IMR-90 (cell line): Measurements from ENCODE around the gene LSM2. TPM values are rescaled to one million over a fixed set of nuclear protein-coding genes. Genes with fewer than 3 reads are reported as not detected.

Experiments
- BHLHE40 ChIP-seq: fragments of 150-350 bp; IDR thresholded peaks from 2 replicates; pipeline ENCODE4 v1.6.1; 2016; ENCODE audit warnings: mild to moderate bottlenecking, low read depth, low read length
- CEBPB ChIP-seq: IDR thresholded peaks from 2 replicates; pipeline ENCODE4 v1.6.1; 2012; ENCODE audit warnings: low read depth, low read length, improper control_type of control experiment
- FOS ChIP-seq: fragments of 150-350 bp; IDR thresholded peaks from 2 replicates; pipeline ENCODE4 v1.6.1; 2016; ENCODE audit warnings: low read depth, low read length
- MAZ ChIP-seq: IDR thresholded peaks from 2 replicates; pipeline ENCODE4 v1.6.1; 2012; ENCODE audit warnings: low read depth, mild to moderate bottlenecking, low read length, improper control_type of control experiment, moderate library complexity, borderline replicate concordance
- POLR2A ChIP-seq: IDR thresholded peaks from 2 replicates; pipeline ENCODE4 v1.6.1; 2012; ENCODE audit warnings: mild to moderate bottlenecking, low read depth, low read length
- RAD21 ChIP-seq: IDR thresholded peaks from 2 replicates; pipeline ENCODE4 v1.6.1; 2012; ENCODE audit warnings: low read length, improper control_type of control experiment
- SMC3 ChIP-seq: fragments of 150-350 bp; IDR thresholded peaks from 2 replicates; pipeline ENCODE4 v1.6.1; 2016; ENCODE audit warnings: low read depth, mild to moderate bottlenecking, antibody characterized with exemption, low read length, moderate library complexity
- polyA plus RNA-seq, 3 experiments: library from polyadenylated mRNA; depleted of rRNA; stranded (reverse); fragments of >200 nt; gene quantifications; 2 replicates each; pipeline ENCODE4 v1.2.3, GENCODE V29; 2012; ENCODE audit warnings: low replicate concordance in 1 of 3
- total RNA-seq: library from RNA; depleted of rRNA; stranded (reverse); fragments of >200 nt; gene quantifications from 2 replicates; pipeline ENCODE4 v1.2.3, GENCODE V29; 2012

Gene LSM2
- total and polyA plus RNA-seq, 2 of the 4 experiments (the other 2 are of a cell fraction): 56.3 to 61.0 TPM

- no peak for TF ChIP-seq FOS
- peak; percentile 99 for TF ChIP-seq POLR2A
- TF ChIP-seq MAZ: peak; percentile 30; the same call in 1 of the 2 replicates
- no peak for TF ChIP-seq RAD21
- no peak for TF ChIP-seq SMC3
- TF ChIP-seq CEBPB: peak; percentile 32; the same call in 1 of the 2 replicates
- no peak for TF ChIP-seq BHLHE40
Measured at GRCh38 chr6:31834367-31835250, 27.8 kb upstream of the LSM2 start (continued).
